CD8-positive, alpha-beta memory T cell (primary cell): Measurements from ENCODE around the gene ARHGAP32. TPM values are rescaled to one million over a fixed set of nuclear protein-coding genes. Genes with fewer than 3 reads are reported as not detected.

Experiments
- CTCF ChIA-PET: fragments of 350-600 bp; sonication (Branson Sonifier 250); formaldehyde crosslinking; loops from one replicate; lab custom pipeline; 2021; ENCODE audit warnings: antibody characterized with exemption; lab: Charles Lee
- POLR2A ChIA-PET: fragments of 350-600 bp; sonication (Branson Sonifier 250); formaldehyde crosslinking; loops from one replicate; lab custom pipeline; 2021; ENCODE audit warnings: antibody characterized with exemption; lab: Charles Lee
- DNase-seq, 5 donors: peaks; one replicate each; pipeline versions ENCODE4 v3.0.0 to v3.0.0-alpha.2; 2020 to 2022; ENCODE audit warnings: mixed read lengths in 1 of 5
- H3K27ac ChIP-seq: one replicate; pipeline ENCODE4 v1.7.0; 2013; ENCODE audit warnings: low read depth, mild to moderate bottlenecking, low read length, moderate library complexity
- H3K27me3 ChIP-seq: 2 replicates; pipeline ENCODE4 v1.7.0; 2013; ENCODE audit warnings: low read length, mild to moderate bottlenecking; ENCODE audit not compliant: insufficient read depth, poor library complexity, severe bottlenecking
- H3K36me3 ChIP-seq: 2 replicates; pipeline ENCODE4 v1.7.0; 2013; ENCODE audit warnings: mild to moderate bottlenecking, low read length, moderate library complexity; ENCODE audit not compliant: insufficient read depth
- H3K4me1 ChIP-seq: 2 replicates; pipeline ENCODE4 v1.7.0; 2013; ENCODE audit warnings: mild to moderate bottlenecking, low read length, moderate library complexity; ENCODE audit not compliant: insufficient read depth
- H3K4me3 ChIP-seq: 2 replicates; pipeline ENCODE4 v1.7.0; 2013; ENCODE audit warnings: mild to moderate bottlenecking, low read length
- H3K9me3 ChIP-seq: 2 replicates; pipeline ENCODE4 v1.7.0; 2013; ENCODE audit warnings: mild to moderate bottlenecking, low read length
- H3K27ac Mint-ChIP-seq, 8 donors: one replicate each; pipeline ENCODE4 v1.8.0; 2020 to 2021; ENCODE audit warnings: mixed read lengths in 8 of 8, mild to moderate bottlenecking in 6 of 8, inconsistent platforms in 3 of 8, moderate library complexity in 3 of 8
- H3K27me3 Mint-ChIP-seq, 2 donors: one replicate each; pipeline ENCODE4 v1.8.0; 2020 to 2021; ENCODE audit warnings: mixed read lengths in 2 of 2, mild to moderate bottlenecking in 1 of 2, moderate library complexity in 1 of 2
- H3K36me3 Mint-ChIP-seq, 3 donors: one replicate each; pipeline ENCODE4 v1.8.0; 2020 to 2021; ENCODE audit warnings: mixed read lengths in 3 of 3, inconsistent platforms in 1 of 3, mild to moderate bottlenecking in 1 of 3
- H3K4me1 Mint-ChIP-seq, 3 donors: one replicate each; pipeline ENCODE4 v1.8.0; 2020 to 2021; ENCODE audit warnings: mixed read lengths in 3 of 3, inconsistent platforms in 1 of 3, mild to moderate bottlenecking in 1 of 3
- H3K4me3 Mint-ChIP-seq, 7 donors: one replicate each; pipeline ENCODE4 v1.8.0; 2020 to 2021; ENCODE audit warnings: mixed read lengths in 7 of 7, mild to moderate bottlenecking in 6 of 7, moderate library complexity in 4 of 7, inconsistent platforms in 2 of 7
- H3K9me3 Mint-ChIP-seq, 5 donors: one replicate each; pipeline ENCODE4 v1.8.0; 2020 to 2022; ENCODE audit warnings: mixed read lengths in 5 of 5, mild to moderate bottlenecking in 3 of 5, moderate library complexity in 2 of 5, inconsistent platforms in 1 of 5
- polyA plus RNA-seq: library from polyadenylated mRNA; unstranded; fragments of 300-500 nt; fragmentation: Illumina TruSeq; gene quantifications from one replicate; pipeline ENCODE4 v1.2.3, GENCODE V29; 2021
- total RNA-seq, 2 experiments: library from RNA; stranded (reverse); gene quantifications; one replicate each; pipeline ENCODE4 v1.2.3, GENCODE V29; 2021

Gene ARHGAP32
- total and polyA plus RNA-seq, 3 experiments from 2014 or later, result 0.48 to 3.1 (median 2.1) TPM

GRCh38 chr11:129093283-129093682 lies 98.8 kb downstream of the ARHGAP32 start:
- H3K27ac ChIP-seq, result no peak overlapping the region
- no peak overlapping the region for H3K4me3 ChIP-seq
- Mint-ChIP-seq H3K4me1 (no peaks in the 10 kb centered on the region), H3K9me3 (peaks cover 10 to 21% (median 13%) of the 10 kb centered on the region in 5 donors), H3K27ac (no peak overlapping the region), H3K27me3 (peaks cover 2 to 3% of the 10 kb centered on the region in 2 donors), H3K36me3 (peaks cover 4 to 26% (median 5%) of the 10 kb centered on the region in 3 donors), H3K4me3 (no peak overlapping the region)
- H3K36me3 ChIP-seq, result no peaks in the 10 kb centered on the region
- POLR2A ChIA-PET, result no interaction called here
- no peaks in the 10 kb centered on the region for H3K4me1 ChIP-seq
- no peaks in the 10 kb centered on the region for H3K9me3 ChIP-seq
- H3K27me3 ChIP-seq, result no peaks in the 10 kb centered on the region
- DNase-seq, result no peak
- CTCF ChIA-PET, result no interaction called here

GRCh38 chr11:129090056-129090455 lies 102.1 kb downstream of the ARHGAP32 start:
- Histone ChIP-seq H3K4me3 (no peak overlapping the region), H3K4me1 (no peaks in the 10 kb centered on the region), H3K36me3 (no peaks in the 10 kb centered on the region), H3K27ac (no peak overlapping the region), H3K9me3 (no peaks in the 10 kb centered on the region), H3K27me3 (no peaks in the 10 kb centered on the region)
- no peak overlapping the region for H3K4me3 Mint-ChIP-seq
- ChIA-PET POLR2A (no interaction called here), CTCF (no interaction called here)
- no peaks in the 10 kb centered on the region for H3K4me1 Mint-ChIP-seq
- H3K9me3 Mint-ChIP-seq, result peaks cover 0 to 11% (median 4%) of the 10 kb centered on the region in 5 donors
- no peaks in the 10 kb centered on the region for H3K27me3 Mint-ChIP-seq
- H3K36me3 Mint-ChIP-seq, result peaks cover 0 to 31% (median 1%) of the 10 kb centered on the region in 3 donors
- no peak overlapping the region for H3K27ac Mint-ChIP-seq
- DNase-seq, result no peak

- Histone ChIP-seq H3K27me3 (no peaks in the 10 kb centered on the region), H3K9me3 (no peaks in the 10 kb centered on the region), H3K4me1 (no peaks in the 10 kb centered on the region), H3K36me3 (no peaks in the 10 kb centered on the region), H3K27ac (no peak overlapping the region), H3K4me3 (no peak overlapping the region)
- no peaks in the 10 kb centered on the region for H3K4me1 Mint-ChIP-seq
- H3K27me3 Mint-ChIP-seq, result no peaks in the 10 kb centered on the region
- ChIA-PET CTCF (no interaction called here), POLR2A (no interaction called here)
- DNase-seq, result no peak
- H3K9me3 Mint-ChIP-seq, result peaks cover 6 to 17% (median 9%) of the 10 kb centered on the region in 5 donors
- no peak overlapping the region for H3K4me3 Mint-ChIP-seq
- no peak overlapping the region for H3K27ac Mint-ChIP-seq
- peaks cover 0 to 38% (median 0%) of the 10 kb centered on the region in 3 donors for H3K36me3 Mint-ChIP-seq
Observed at GRCh38 chr11:129089279-129089678, 102.8 kb downstream of the ARHGAP32 start.

- peaks cover 0 to 61% (median 3%) of the 10 kb centered on the region in 3 donors for H3K36me3 Mint-ChIP-seq
- no peaks in the 10 kb centered on the region for H3K36me3 ChIP-seq
- no peak overlapping the region for H3K27ac Mint-ChIP-seq
- H3K4me3 ChIP-seq, result no peak overlapping the region
- H3K4me3 Mint-ChIP-seq, result no peak overlapping the region
- POLR2A ChIA-PET, result no interaction called here
- CTCF ChIA-PET, result no interaction called here
- H3K27me3 Mint-ChIP-seq, result peaks cover 0 to 7% of the 10 kb centered on the region in 2 donors
- H3K9me3 ChIP-seq, result no peaks in the 10 kb centered on the region
- H3K27ac ChIP-seq, result no peak overlapping the region
- no peaks in the 10 kb centered on the region for H3K4me1 ChIP-seq
- no peaks in the 10 kb centered on the region for H3K4me1 Mint-ChIP-seq
- H3K9me3 Mint-ChIP-seq, result peaks cover 17 to 38% (median 29%) of the 10 kb centered on the region in 5 donors
- no peak for DNase-seq
- H3K27me3 ChIP-seq, result no peaks in the 10 kb centered on the region
Observed at GRCh38 chr11:129086976-129087375, 105.1 kb downstream of the ARHGAP32 start.

GRCh38 chr11:129077191-129077590 lies 114.9 kb downstream of the ARHGAP32 start:
- H3K9me3 ChIP-seq, result no peaks in the 10 kb centered on the region
- Mint-ChIP-seq H3K9me3 (peaks cover 0 to 31% (median 8%) of the 10 kb centered on the region in 5 donors), H3K27me3 (peaks cover 5 to 6% of the 10 kb centered on the region in 2 donors), H3K4me3 (no peak overlapping the region), H3K27ac (no peak overlapping the region), H3K36me3 (peaks cover 0 to 45% (median 0%) of the 10 kb centered on the region in 3 donors), H3K4me1 (no peaks in the 10 kb centered on the region)
- no peaks in the 10 kb centered on the region for H3K36me3 ChIP-seq
- POLR2A ChIA-PET, result no interaction called here
- no peak for DNase-seq
- no peak overlapping the region for H3K27ac ChIP-seq
- H3K4me1 ChIP-seq, result no peaks in the 10 kb centered on the region
- no peak overlapping the region for H3K4me3 ChIP-seq
- CTCF ChIA-PET, result no interaction called here
- H3K27me3 ChIP-seq, result no peaks in the 10 kb centered on the region

- no peaks in the 10 kb centered on the region for H3K36me3 ChIP-seq
- no peaks in the 10 kb centered on the region for H3K9me3 ChIP-seq
- H3K4me1 ChIP-seq, result no peaks in the 10 kb centered on the region
- H3K27ac Mint-ChIP-seq, result no peak overlapping the region
- CTCF ChIA-PET, result no interaction called here
- H3K4me1 Mint-ChIP-seq, result no peaks in the 10 kb centered on the region
- POLR2A ChIA-PET, result no interaction called here
- peaks cover 6 to 16% of the 10 kb centered on the region in 2 donors for H3K27me3 Mint-ChIP-seq
- peaks cover 0 to 34% (median 0%) of the 10 kb centered on the region in 3 donors for H3K36me3 Mint-ChIP-seq
- no peak overlapping the region for H3K4me3 ChIP-seq
- no peaks in the 10 kb centered on the region for H3K27me3 ChIP-seq
- peaks cover 0 to 21% (median 7%) of the 10 kb centered on the region in 5 donors for H3K9me3 Mint-ChIP-seq
- H3K27ac ChIP-seq, result no peak overlapping the region
- H3K4me3 Mint-ChIP-seq, result no peak overlapping the region
- no peak for DNase-seq
Observed at GRCh38 chr11:129075757-129076156, 116.4 kb downstream of the ARHGAP32 start.

GRCh38 chr11:129067454-129067853 lies 124.7 kb downstream of the ARHGAP32 start:
- H3K27ac Mint-ChIP-seq, result no peak overlapping the region
- CTCF ChIA-PET, result no interaction called here
- no peak for DNase-seq
- peaks cover 3 to 13% of the 10 kb centered on the region in 2 donors for H3K27me3 Mint-ChIP-seq
- no peaks in the 10 kb centered on the region for H3K9me3 ChIP-seq
- H3K9me3 Mint-ChIP-seq, result no peaks in the 10 kb centered on the region
- no peaks in the 10 kb centered on the region for H3K36me3 ChIP-seq
- H3K4me3 ChIP-seq, result no peak overlapping the region
- H3K27me3 ChIP-seq, result no peaks in the 10 kb centered on the region
- no peaks in the 10 kb centered on the region for H3K4me1 ChIP-seq
- no peaks in the 10 kb centered on the region for H3K4me1 Mint-ChIP-seq
- peaks cover 0 to 4% (median 0%) of the 10 kb centered on the region in 3 donors for H3K36me3 Mint-ChIP-seq
- no peak overlapping the region for H3K4me3 Mint-ChIP-seq
- no peak overlapping the region for H3K27ac ChIP-seq
- POLR2A ChIA-PET, result no interaction called here

- no peaks in the 10 kb centered on the region for H3K9me3 ChIP-seq
- peaks cover 3% of the 10 kb centered on the region in 2 donors for H3K27me3 Mint-ChIP-seq
- peaks cover 0 to 2% (median 0%) of the 10 kb centered on the region in 5 donors for H3K9me3 Mint-ChIP-seq
- CTCF ChIA-PET, result no interaction called here
- H3K27ac ChIP-seq, result no peak overlapping the region
- H3K36me3 Mint-ChIP-seq, result peaks cover 0 to 4% (median 0%) of the 10 kb centered on the region in 3 donors
- H3K27ac Mint-ChIP-seq, result no peak overlapping the region
- DNase-seq, result no peak
- POLR2A ChIA-PET, result no interaction called here
- no peaks in the 10 kb centered on the region for H3K4me1 ChIP-seq
- H3K4me1 Mint-ChIP-seq, result no peaks in the 10 kb centered on the region
- H3K4me3 Mint-ChIP-seq, result no peak overlapping the region
- H3K36me3 ChIP-seq, result no peaks in the 10 kb centered on the region
- H3K4me3 ChIP-seq, result no peak overlapping the region
- H3K27me3 ChIP-seq, result no peaks in the 10 kb centered on the region
Observed at GRCh38 chr11:129066229-129066628, 125.9 kb downstream of the ARHGAP32 start.
